Activated T-helper 17 cell treated with anti-CD3 and anti-CD28 coated beads, Interleukin-2, amount 50 U/mL, for 72 hours (primary cell): ENCODE measurements around the gene IGSF21. TPM values are rescaled to one million over a fixed set of nuclear protein-coding genes. Genes with fewer than 3 reads are reported as not detected.
A peak's percentile ranks its signal among the peaks of the same experiment; 100 is the strongest.

Experiments used
- ATAC-seq: fragments of 150-1000 bp; cut with Tn5 transposase; replicated peaks from 2 replicates; pipeline ENCODE4 v1.10.0; 2021; ENCODE audit warnings: mild to moderate bottlenecking, moderate library complexity
- H3K27ac Mint-ChIP-seq: one replicate; pipeline ENCODE4 v1.8.0; 2022; ENCODE audit warnings: mixed read lengths
- H3K27me3 Mint-ChIP-seq: one replicate; pipeline ENCODE4 v1.8.0; 2022; ENCODE audit warnings: mixed read lengths
- H3K36me3 Mint-ChIP-seq: one replicate; pipeline ENCODE4 v1.8.0; 2022; ENCODE audit warnings: low read depth, mild to moderate bottlenecking, mixed read lengths
- H3K4me1 Mint-ChIP-seq: one replicate; pipeline ENCODE4 v1.8.0; 2022; ENCODE audit warnings: mixed read lengths
- H3K4me3 Mint-ChIP-seq: one replicate; pipeline ENCODE4 v1.8.0; 2022; ENCODE audit warnings: mild to moderate bottlenecking, mixed read lengths
- H3K9me3 Mint-ChIP-seq: one replicate; pipeline ENCODE4 v1.8.0; 2022; ENCODE audit warnings: mixed read lengths
- total RNA-seq, 2 donors: library from RNA; stranded (reverse); gene quantifications; one replicate each; pipeline ENCODE4 v1.2.3, GENCODE V29; 2022

Gene IGSF21
- total RNA-seq, 2 donors from 2014 or later = not detected

DNA sequence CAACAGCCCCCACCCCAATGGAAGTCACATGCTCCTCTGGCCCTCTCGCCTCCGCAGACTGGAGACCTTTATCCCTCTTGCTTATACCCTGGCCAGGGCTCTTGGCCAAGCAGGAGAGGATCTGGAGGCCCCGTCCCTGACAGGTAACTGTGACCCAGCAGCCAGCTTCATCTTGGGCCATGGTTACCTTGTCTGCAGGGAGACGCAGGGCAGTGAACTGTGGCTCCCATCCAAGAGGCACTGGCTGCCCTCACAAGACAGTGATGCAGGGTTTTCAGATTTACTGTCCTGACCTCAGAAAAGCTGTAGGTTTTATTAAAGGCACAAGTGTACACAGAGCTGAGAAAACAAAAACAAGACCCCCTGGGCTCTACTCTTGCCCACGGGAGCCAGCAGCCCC lies 276.5 kb downstream of the IGSF21 start:
- peaks cover 41% of the 10 kb centered on the region for H3K27me3 Mint-ChIP-seq
- no peak overlapping the region for H3K4me3 Mint-ChIP-seq
- H3K9me3 Mint-ChIP-seq = peaks cover 3% of the 10 kb centered on the region
- no peaks in the 10 kb centered on the region for H3K36me3 Mint-ChIP-seq
- peaks cover 5% of the 10 kb centered on the region for H3K4me1 Mint-ChIP-seq
- no peak overlapping the region for H3K27ac Mint-ChIP-seq
- ATAC-seq = no peak

GRCh38 chr1:18384471-18384870 lies 276.9 kb downstream of the IGSF21 start:
- no peak for ATAC-seq
- H3K9me3 Mint-ChIP-seq = peaks cover 3% of the 10 kb centered on the region
- peaks cover 5% of the 10 kb centered on the region for H3K4me1 Mint-ChIP-seq
- H3K27ac Mint-ChIP-seq = no peak overlapping the region
- no peak overlapping the region for H3K4me3 Mint-ChIP-seq
- peaks cover 41% of the 10 kb centered on the region for H3K27me3 Mint-ChIP-seq
- no peaks in the 10 kb centered on the region for H3K36me3 Mint-ChIP-seq

GRCh38 chr1:18385239-18385790 lies 277.7 kb downstream of the IGSF21 start:
- ATAC-seq = no peak
- Mint-ChIP-seq H3K27ac (no peak overlapping the region), H3K9me3 (peaks cover 3% of the 10 kb centered on the region), H3K27me3 (peaks cover 41% of the 10 kb centered on the region), H3K36me3 (no peaks in the 10 kb centered on the region), H3K4me1 (peaks cover 5% of the 10 kb centered on the region), H3K4me3 (no peak overlapping the region)

DNA sequence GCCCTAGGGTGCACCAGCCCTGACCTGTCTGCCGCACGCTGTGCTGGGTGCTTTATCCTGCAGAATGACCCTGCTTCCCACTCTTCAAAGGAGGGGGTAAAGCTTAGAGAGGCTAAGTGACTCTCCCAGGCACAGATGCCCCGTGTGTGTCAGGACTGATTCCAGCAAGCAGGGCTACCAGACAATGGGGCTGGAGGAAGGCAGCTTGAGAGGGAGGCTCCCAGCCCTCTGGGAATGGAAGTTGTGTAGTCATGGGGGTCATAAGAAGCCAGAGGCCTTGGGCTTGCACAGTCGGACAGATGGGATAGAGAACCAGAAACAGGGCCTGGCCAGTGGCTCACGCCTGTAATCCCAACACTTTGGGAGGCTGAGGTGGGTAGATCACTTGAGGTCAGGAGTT lies 279.0 kb downstream of the IGSF21 start:
- H3K4me1 Mint-ChIP-seq = peaks cover 5% of the 10 kb centered on the region
- no peak overlapping the region for H3K27ac Mint-ChIP-seq
- H3K36me3 Mint-ChIP-seq = no peaks in the 10 kb centered on the region
- ATAC-seq = no peak
- H3K9me3 Mint-ChIP-seq = peaks cover 1% of the 10 kb centered on the region
- peaks cover 33% of the 10 kb centered on the region for H3K27me3 Mint-ChIP-seq
- no peak overlapping the region for H3K4me3 Mint-ChIP-seq

DNA sequence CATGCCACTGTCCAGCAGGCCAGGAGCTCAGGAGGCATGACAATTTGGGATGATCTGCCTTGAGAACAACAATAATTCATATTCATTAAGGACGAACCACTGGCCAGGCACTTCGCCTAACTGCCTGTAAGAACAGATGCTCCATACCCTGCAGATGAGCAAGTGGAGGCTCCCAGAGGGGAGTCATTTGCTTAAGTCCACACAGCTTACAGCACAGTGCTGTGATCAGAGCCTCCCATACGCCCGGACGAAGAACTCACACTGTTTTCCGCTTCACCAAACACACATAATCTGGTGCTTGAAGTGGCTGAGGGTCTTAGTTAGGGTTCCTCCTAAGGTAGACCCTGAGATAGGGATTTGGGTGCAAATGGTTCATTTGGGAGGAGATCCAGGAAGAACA lies 279.7 kb downstream of the IGSF21 start:
- Mint-ChIP-seq H3K27ac (no peak overlapping the region), H3K9me3 (no peaks in the 10 kb centered on the region), H3K4me1 (peaks cover 5% of the 10 kb centered on the region), H3K36me3 (no peaks in the 10 kb centered on the region), H3K4me3 (no peak overlapping the region), H3K27me3 (peaks cover 28% of the 10 kb centered on the region)
- ATAC-seq = no peak

DNA sequence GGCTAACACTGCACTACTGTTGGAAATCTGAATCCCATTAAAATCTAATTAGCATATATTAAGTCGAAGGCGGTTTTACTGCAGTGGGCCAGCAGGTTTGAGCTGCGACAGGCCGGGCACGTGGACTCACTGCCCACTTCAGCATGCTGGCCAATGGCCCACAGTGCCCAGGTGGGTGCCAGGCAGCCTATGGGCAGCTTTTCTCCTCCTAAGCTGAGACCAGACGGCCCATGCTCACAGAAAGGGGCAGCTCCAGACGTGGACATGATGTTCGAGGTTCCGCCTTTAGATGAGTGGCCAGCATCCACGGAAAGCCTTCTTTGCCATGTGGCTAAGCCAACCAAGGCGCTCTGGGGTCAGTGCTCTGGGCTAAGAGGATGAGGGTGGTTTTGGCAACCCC lies 283.4 kb downstream of the IGSF21 start:
- H3K27ac Mint-ChIP-seq = no peak overlapping the region
- H3K36me3 Mint-ChIP-seq = no peaks in the 10 kb centered on the region
- H3K27me3 Mint-ChIP-seq = peaks cover 17% of the 10 kb centered on the region
- no peak for ATAC-seq
- H3K4me1 Mint-ChIP-seq = no peaks in the 10 kb centered on the region
- no peaks in the 10 kb centered on the region for H3K9me3 Mint-ChIP-seq
- H3K4me3 Mint-ChIP-seq = no peak overlapping the region

- Mint-ChIP-seq H3K4me1 (no peaks in the 10 kb centered on the region), H3K4me3 (no peak overlapping the region), H3K9me3 (no peaks in the 10 kb centered on the region), H3K27me3 (peaks cover 17% of the 10 kb centered on the region), H3K36me3 (no peaks in the 10 kb centered on the region), H3K27ac (no peak overlapping the region)
- ATAC-seq = no peak
Measured at GRCh38 chr1:18394563-18395156, 287.1 kb downstream of the IGSF21 start.

GRCh38 chr1:18396247-18396980 lies 288.8 kb downstream of the IGSF21 start:
- H3K9me3 Mint-ChIP-seq = no peaks in the 10 kb centered on the region
- peak; percentile 23 for ATAC-seq
- H3K27me3 Mint-ChIP-seq = peaks cover 20% of the 10 kb centered on the region
- H3K4me3 Mint-ChIP-seq = no peak overlapping the region
- no peaks in the 10 kb centered on the region for H3K36me3 Mint-ChIP-seq
- no peak overlapping the region for H3K27ac Mint-ChIP-seq
- no peaks in the 10 kb centered on the region for H3K4me1 Mint-ChIP-seq

GRCh38 chr1:18397641-18398040 lies 290.0 kb downstream of the IGSF21 start:
- H3K4me1 Mint-ChIP-seq = no peaks in the 10 kb centered on the region
- no peaks in the 10 kb centered on the region for H3K9me3 Mint-ChIP-seq
- no peak overlapping the region for H3K4me3 Mint-ChIP-seq
- H3K27ac Mint-ChIP-seq = no peak overlapping the region
- peaks cover 20% of the 10 kb centered on the region for H3K27me3 Mint-ChIP-seq
- no peak for ATAC-seq
- no peaks in the 10 kb centered on the region for H3K36me3 Mint-ChIP-seq

DNA sequence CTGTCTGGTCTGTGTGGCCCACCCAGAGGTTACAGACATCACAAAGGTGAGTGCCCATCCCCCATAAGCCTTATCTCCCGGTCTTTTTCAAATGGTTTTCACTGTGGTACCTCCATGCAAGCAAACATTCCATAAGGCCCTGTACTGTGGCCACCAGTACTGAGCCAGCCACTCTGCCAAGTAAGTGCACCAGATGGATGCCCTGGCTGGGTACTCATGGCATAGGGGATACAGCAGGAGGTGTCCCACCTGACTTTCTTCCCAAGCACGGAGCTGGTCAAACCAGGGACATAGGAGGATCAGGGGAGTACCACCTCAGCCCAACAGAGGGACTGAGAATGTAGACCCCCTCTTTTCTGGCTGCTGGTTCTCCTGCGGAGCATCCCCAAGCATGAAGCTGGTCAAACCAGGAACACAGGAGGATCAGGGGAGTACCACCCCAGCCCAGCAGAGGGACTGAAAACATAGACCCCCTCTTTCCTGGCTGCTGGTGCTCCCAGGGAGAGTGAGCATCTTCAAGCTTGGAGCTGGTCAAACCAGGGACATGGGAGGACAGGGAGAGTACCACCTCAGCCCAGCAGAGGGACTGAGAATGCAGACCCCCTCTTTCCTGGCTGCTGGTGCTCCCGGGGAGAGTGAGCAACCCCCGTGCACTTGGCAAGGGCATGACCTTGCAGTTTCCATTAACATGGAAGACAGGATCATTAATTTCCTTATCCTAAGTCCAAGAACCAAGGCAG lies 291.4 kb downstream of the IGSF21 start:
- Mint-ChIP-seq H3K4me1 (no peaks in the 10 kb centered on the region), H3K9me3 (no peaks in the 10 kb centered on the region), H3K36me3 (no peaks in the 10 kb centered on the region), H3K4me3 (no peak overlapping the region), H3K27ac (no peak overlapping the region), H3K27me3 (peaks cover 24% of the 10 kb centered on the region)
- no peak for ATAC-seq

- Mint-ChIP-seq H3K27ac (no peak overlapping the region), H3K36me3 (no peaks in the 10 kb centered on the region), H3K4me3 (no peak overlapping the region), H3K9me3 (no peaks in the 10 kb centered on the region), H3K27me3 (peaks cover 25% of the 10 kb centered on the region), H3K4me1 (no peaks in the 10 kb centered on the region)
- no peak for ATAC-seq
Measured at GRCh38 chr1:18400347-18401102, 292.9 kb downstream of the IGSF21 start.

GRCh38 chr1:18401921-18402320 lies 294.3 kb downstream of the IGSF21 start:
- no peaks in the 10 kb centered on the region for H3K4me1 Mint-ChIP-seq
- H3K36me3 Mint-ChIP-seq = no peaks in the 10 kb centered on the region
- no peaks in the 10 kb centered on the region for H3K9me3 Mint-ChIP-seq
- H3K27ac Mint-ChIP-seq = no peak overlapping the region
- no peak for ATAC-seq
- peaks cover 32% of the 10 kb centered on the region for H3K27me3 Mint-ChIP-seq
- no peak overlapping the region for H3K4me3 Mint-ChIP-seq

DNA sequence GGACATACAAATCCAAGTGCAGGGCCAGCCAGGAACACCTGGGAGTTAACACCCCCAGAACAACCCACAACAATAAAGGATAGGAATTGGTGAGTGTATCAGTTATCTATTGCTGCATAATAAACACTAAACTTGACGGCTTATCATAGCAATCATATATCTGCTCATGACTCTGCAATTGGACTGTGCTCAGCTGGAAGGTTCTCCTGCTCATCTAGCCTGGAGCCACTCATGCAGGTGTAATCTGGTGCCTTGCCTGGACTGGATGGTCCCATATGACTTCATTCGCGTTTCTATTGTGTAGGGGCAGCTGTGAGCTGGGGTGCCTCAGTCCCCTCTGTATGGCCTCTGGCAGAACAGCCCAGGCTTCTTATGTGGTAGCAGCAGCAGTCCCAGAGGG lies 296.9 kb downstream of the IGSF21 start:
- Mint-ChIP-seq H3K4me1 (no peaks in the 10 kb centered on the region), H3K9me3 (no peaks in the 10 kb centered on the region), H3K27me3 (peaks cover 16% of the 10 kb centered on the region), H3K36me3 (no peaks in the 10 kb centered on the region), H3K4me3 (no peak overlapping the region), H3K27ac (no peak overlapping the region)
- no peak for ATAC-seq
